Posterior vena cava (tissue), 2 donors: Measurements from ENCODE around the gene COL20A1. TPM values are rescaled to one million over a fixed set of nuclear protein-coding genes. Genes with fewer than 3 reads are reported as not detected.
"Not testable (repeated sequence)": the region's sequence is repeated elsewhere in the genome, so short reads cannot be mapped to it uniquely, and the experiment has no call there.

Experiments
- DNase-seq: peaks from one replicate; pipeline ENCODE4 v3.0.0-alpha.2; 2020; ENCODE audit warnings: low spot score
- intact Hi-C, 2 donors: fragments of 100-400 bp; cut with DNase I; formaldehyde crosslinking; loops; one replicate each; pipeline versions ENCODE4 v1.14.1 to v1.14.2; 2022 to 2023
- total RNA-seq, 2 donors: library from RNA; stranded (reverse); fragmentation: NEBNext Ultra II Directional; extraction: Animal tissue kit (Norgen Biotek cat#: 25700); gene quantifications; one replicate each; pipeline ENCODE4 v1.2.1, GENCODE V29; 2021
- donor health status: DM: yes; HTN: yes; CAD: no.
- donor health status: DM: yes; HTN: yes; CAD: no.

The COL20A1 gene
- total RNA-seq, 2 donors from 2014 or later: 0.14 TPM; not detected in 1

DNA sequence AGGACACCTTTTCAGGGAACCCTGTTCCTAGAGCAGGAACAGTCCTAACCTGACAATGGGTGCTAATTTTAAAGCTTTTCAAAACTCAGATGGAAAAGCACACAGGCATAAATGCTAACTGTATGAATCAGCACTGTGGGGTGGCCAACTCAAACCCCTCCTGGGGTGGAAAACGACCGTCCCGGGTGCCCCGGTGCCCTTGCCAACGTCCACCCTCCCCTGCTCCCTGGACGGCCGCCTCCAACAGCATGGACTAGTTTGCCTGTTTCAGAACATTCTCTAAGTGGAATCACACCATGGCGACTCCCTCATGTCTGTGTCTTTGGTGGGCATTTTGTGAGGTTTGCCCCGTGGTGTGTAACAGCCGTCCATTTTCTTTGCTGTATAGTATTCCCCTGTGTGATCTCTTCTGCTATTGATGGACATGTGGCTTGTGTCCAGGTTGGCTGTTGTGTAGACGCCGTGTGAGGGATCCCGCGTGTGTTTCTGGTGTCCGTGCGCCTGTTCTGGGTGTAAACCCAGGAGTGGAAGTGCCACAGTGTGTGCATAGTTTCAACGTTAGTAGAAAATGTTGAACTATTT lies 5.8 kb downstream of the COL20A1 start:
- intact Hi-C loops: no loop called here
- DNase-seq: no peak

DNA sequence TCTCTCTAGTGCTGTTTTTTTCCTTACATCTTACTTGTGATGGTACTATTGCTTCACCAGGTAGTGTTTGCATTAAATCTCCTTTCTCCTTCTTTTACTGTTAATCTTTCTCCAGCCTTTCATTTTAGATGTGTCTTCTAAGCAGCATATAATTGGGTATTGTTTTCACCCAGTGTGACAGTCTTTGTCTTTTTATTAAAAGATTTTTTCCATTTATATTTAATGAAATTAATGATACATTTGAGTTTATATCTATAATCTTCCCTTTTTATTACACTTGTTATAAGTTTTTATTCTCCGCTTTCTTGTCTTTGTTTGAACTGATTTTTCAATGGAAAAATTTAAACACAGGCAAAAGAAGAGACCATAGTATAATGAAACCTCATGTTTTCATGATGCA lies 8.7 kb downstream of the COL20A1 start:
- intact Hi-C loops: no loop called here
- no peak for DNase-seq

DNA sequence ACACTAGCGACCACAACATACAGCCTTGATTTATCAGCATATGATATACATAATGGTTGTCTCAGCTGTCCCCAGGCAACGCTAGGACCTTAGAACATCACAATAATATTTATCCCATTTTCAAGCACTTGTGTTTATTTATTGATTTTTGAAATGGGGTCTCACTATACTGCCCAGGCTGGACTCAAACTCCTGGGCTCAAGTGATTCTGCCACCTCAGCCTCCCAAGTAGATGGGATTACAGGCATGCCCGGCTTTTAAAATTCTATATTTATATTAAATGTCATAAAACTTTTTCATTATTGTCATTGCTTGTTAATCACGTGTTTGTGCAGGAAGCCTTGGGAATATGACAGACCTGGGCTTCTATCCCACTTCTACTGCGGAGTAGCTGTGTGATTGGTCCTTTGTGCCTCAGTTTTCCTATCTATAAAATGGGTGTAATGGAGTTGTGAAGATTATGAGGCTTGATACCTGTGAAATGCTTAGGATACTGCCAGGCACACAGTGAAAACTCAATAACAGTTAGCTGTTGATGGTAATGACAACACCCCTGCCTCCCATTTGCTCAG lies 10.2 kb downstream of the COL20A1 start:
- intact Hi-C loops: no loop called here
- no peak for DNase-seq

DNA sequence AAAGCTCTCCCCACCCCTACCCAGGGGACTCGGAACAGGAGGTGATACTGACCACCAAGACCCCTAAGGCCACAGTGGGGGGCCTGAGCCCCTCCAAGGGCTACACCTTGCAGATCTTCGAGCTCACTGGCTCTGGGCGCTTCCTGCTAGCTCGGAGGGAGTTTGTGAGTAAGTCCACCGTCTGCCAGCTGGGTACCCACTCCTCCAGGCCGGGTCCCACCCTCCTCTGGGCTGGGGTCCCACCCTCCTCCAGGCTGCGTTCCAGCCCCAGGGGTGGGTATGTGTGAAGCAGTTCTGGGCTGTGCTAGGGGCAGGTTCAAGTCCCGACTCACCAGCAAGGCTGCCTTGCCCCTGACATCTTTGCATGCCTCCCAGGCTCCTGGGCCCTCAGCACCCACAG lies 12.4 kb downstream of the COL20A1 start:
- no peak for DNase-seq
- intact Hi-C loops: loop anchor here in 1 of 2 donors (5.0 kb wide), 1 partner anchor 77 kb away; no protein-coding TSS in a partner anchor

DNA sequence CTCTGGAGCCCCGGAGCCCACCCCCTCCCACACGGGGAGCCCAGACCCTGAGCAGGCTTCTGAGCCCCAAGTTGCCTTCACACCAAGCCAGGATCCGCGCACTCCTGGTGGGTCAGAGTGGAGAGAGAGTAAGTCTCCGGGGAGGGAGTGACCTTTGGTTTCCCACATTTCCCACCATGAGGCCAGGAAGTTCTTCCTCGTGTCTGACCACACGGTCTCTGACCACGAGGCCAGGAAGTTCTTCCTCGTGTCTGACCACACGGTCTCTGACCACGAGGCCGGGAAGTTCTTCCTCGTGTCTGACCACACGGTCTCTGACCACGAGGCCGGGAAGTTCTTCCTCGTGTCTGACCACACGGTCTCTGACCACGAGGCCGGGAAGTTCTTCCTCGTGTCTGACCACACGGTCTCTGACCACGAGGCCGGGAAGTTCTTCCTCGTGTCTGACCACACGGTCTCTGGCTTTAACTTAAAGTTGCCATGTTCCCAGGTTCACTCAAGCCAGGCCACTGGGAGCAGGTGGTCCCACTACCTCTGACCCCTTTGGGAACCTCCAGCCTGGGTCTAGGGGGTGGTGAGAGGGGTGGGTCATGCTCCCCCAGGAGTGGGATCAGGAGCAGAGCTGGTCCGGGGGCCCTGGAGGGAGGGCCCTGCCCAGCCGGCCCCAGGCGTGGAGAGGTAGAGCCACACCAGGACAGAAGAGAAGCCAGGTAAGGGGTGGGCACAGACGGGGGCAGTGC lies 13.1 kb downstream of the COL20A1 start:
- intact Hi-C loops: loop anchor here in 1 of 2 donors (5.0 kb wide), 1 partner anchor 76 kb away; no protein-coding TSS in a partner anchor
- DNase-seq: not testable (repeated sequence)

DNA sequence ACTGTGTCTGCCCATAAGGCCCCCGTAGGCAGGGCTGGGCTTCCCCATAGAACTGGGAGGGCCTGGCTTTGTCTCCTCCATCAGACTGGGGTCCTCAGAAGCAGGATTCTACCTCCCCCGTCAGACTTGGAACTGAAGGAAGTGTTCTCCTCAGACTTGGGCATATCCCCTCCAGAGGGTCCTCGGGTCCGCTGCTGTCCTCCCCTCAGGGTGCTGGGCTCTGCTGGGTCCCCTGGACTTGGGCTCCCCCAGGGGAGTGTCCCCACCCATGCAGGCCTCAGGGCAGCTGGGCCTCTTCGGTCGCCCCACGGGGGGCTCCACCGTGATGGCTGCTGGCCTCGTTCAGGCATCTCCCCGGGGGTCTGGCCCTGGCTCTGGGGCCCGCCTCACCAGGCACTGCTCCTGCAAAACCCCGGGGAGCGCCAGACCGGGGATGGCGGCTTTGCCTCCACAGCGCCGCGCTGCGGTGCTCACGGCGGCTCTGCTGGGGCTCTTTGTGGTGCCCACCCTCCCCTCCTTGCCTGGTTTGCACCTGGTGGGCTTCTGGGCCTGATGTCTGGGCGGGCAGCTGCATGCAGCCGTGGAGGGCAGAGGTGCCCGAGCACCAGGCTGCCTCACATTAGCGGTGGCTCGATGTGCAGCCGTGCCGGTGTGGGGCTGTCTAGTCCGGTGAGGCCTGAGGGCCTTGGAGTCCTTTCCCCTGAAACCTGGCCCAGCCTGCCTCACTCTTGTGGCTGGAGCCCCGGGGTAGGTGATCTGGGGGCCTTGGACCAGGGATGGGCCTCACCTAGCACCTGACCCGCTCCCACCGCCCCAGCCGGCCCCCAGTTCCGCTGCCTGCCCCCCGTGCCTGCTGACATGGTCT lies 13.9 kb downstream of the COL20A1 start:
- no peak for DNase-seq
- intact Hi-C loops: loop anchor here in 1 of 2 donors (5.0 kb wide), 1 partner anchor 75 kb away; no protein-coding TSS in a partner anchor

DNA sequence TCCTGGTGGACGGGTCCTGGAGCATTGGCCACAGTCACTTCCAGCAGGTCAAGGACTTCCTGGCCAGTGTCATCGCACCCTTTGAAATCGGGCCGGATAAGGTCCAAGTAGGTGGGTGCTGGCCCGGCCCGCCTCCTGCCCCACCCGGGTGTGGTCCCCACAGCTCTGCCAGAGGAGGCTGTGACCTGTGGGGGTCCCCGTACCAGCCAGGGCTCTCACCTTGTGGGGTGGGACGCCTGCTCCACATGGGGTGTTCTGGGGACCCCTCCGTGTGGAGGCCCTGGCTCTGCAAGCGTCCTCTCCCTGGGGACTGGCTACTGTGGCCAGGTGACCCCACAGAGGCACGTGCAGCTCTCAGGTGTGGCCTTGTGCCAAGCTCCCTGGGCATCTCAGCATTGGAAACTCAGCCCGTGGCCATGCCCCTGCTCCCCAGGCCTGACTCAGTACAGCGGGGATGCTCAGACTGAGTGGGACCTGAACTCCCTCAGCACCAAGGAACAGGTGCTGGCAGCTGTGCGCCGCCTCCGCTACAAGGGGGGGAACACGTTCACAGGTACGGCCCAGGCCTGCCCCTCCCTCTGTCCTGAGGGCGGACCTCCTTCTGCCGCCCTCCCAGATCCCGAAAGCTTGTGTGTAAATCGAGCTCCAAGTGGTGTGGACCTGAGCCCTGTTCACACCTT lies 14.7 kb downstream of the COL20A1 start:
- no peak for DNase-seq
- intact Hi-C loops: loop anchor here (2.0 to 5.0 kb wide), 2 partner anchors 73 to 75 kb away; no protein-coding TSS in a partner anchor

DNA sequence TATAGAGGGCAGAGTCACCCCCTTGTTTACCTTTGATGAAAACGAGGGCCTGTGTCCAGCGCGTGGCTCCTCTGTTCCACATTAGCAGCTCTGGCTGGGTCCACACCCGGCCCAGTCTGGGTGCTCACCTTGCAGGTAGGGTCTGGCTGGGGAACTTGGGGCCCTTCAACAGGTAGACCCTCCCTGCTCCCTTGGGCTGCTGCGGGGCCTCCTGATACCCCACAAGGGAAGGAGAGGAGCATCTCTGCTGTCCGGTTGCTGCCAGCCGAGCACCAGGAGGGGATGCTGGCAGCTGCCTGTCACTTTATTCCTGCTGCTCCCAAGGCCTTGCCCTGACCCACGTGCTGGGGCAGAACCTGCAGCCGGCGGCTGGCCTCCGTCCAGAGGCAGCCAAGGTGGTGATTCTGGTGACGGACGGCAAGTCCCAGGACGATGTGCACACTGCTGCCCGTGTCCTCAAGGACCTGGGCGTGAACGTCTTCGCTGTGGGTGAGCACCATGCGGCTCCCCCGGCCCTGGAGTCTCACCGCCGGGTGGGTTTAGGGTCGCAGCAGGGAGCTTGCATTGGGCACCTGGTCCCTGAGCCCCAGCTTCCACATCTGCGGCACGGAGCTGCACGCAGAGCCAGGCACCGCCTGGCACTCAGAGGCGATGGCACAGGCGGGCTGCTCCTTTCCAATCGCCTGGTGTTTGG lies 15.4 kb downstream of the COL20A1 start:
- DNase-seq: no peak
- intact Hi-C loops: loop anchor here (2.0 to 5.0 kb wide), 2 partner anchors 72 to 74 kb away; no protein-coding TSS in a partner anchor

DNA sequence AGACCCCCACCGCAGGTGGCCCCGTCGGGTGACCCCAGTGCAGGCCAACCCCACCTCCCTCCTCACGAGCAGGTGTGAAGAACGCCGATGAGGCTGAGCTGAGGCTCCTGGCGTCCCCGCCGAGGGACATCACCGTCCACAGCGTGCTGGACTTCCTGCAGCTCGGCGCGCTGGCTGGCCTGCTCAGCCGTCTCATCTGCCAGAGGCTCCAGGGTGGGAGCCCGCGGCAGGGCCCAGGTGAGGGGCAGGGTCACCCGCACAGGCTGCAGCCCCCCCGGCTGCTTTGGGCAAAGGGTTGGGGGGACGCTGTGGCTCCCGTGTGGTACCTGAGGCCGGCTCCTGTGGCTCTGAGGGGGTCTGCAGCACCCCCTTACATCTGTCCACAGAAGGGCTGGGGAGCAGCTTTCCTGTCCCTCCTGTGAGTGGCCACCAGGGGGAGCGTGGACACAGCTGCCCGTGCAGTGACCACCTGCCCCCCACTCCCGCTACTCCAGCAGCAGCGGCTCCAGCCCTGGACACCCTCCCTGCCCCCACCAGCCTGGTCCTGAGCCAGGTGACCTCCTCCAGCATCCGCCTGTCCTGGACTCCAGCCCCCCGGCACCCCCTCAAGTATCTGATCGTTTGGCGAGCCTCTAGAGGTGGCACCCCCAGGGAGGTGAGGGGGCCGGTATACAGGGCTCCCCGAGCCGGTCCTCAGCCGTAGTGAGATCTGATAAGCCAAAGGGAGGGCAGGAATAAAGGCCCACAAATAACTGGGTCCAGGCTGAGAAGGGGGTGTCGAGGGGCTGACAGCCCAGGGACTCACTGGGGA lies 16.5 kb downstream of the COL20A1 start:
- intact Hi-C loops: loop anchor here (2.0 to 5.0 kb wide), 2 partner anchors 71 to 73 kb away; no protein-coding TSS in a partner anchor
- DNase-seq: no peak

DNA sequence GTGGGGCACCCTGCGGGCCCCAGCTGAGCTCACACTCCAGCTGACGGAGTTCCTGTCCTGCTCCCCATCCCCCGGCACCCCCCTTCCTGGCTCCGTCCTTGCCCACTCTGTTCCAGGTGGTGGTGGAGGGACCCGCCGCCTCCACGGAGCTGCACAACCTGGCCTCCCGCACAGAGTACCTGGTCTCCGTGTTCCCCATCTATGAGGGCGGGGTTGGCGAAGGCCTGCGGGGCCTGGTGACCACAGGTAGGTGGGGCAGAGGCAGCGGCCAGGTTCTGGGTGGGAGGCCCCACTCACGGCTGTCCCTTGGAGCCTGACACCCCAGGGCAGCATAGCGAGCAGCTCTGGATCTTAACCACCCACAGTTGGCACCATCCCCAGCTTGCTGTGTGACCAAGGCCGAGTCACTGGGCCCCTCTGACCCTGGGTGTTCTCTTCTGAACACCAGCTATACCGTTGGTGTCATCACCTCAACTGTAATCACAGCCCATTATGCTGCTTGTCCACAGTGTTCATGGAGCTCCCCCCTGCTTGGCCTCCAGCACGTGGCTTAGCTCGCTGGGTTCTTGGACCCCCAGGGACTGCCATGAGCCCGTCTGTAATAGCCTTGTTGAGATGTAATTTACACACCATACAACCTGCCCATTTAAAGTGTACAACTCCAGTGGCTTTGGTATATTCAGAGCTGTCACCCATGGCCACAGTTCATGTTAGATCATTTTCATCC lies 17.4 kb downstream of the COL20A1 start:
- no peak for DNase-seq
- intact Hi-C loops: no loop called here

DNA sequence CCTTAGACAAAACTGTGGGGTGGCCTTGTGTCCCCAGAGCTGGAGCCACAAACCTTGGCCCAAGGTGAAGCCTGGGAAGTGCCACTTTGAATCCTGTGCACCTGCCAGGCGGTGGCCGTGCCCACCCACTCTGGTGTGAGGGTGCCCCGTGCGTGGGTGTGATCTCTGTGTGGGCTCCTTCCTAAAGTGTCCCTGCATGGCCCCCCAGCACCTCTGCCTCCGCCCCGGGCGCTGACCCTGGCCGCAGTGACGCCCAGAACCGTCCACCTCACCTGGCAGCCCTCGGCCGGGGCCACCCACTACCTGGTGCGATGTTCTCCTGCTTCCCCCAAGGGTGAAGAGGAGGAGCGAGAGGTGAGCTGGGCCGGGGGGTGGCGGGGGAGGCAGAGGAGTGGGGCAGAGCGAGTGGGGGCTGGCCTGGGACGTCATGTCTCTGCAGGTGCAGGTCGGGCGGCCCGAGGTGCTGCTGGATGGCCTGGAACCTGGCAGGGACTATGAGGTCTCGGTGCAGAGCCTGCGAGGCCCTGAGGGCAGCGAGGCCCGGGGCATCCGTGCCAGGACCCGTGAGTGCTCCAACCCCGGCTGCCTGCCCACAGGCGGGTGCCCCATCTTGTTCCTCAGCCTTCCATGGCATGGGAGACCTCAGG lies 18.3 kb downstream of the COL20A1 start:
- intact Hi-C loops: no loop called here
- no peak for DNase-seq

DNA sequence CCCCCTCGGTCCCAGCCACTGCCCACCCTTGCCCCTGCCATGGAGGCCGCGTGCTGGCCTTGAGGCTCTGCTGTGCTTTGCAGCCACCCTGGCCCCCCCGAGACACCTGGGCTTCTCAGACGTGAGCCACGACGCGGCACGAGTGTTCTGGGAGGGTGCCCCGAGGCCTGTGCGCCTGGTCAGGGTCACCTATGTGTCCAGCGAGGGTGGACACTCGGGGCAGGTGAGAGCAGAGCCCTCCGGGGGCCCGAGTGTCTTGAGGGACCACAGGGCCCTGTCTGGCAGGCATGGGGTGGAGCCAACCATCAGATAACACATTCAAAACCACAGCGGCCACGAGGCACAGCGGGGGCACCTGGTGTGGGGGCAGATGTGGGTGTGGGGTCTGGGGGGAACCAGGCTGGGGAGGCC lies 18.9 kb downstream of the COL20A1 start:
- DNase-seq: no peak
- intact Hi-C loops: no loop called here

DNA sequence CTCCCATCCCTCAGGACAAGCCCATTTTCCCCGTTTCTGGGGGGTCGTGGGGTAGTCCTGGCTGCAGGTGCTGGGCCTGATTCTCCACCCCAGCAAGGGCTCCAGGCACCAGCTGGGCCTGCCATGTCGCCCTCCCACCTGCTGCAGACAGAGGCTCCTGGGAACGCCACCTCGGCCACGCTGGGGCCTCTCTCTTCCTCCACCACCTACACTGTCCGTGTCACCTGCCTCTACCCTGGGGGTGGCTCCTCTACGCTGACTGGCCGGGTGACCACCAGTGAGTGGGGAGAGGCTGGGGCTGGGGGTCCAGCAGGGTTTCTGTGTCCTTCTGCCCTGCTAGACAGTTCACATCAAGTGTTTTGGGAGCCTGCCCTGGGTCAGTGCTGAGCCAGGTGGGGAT lies 19.3 kb downstream of the COL20A1 start:
- intact Hi-C loops: no loop called here
- no peak for DNase-seq

DNA sequence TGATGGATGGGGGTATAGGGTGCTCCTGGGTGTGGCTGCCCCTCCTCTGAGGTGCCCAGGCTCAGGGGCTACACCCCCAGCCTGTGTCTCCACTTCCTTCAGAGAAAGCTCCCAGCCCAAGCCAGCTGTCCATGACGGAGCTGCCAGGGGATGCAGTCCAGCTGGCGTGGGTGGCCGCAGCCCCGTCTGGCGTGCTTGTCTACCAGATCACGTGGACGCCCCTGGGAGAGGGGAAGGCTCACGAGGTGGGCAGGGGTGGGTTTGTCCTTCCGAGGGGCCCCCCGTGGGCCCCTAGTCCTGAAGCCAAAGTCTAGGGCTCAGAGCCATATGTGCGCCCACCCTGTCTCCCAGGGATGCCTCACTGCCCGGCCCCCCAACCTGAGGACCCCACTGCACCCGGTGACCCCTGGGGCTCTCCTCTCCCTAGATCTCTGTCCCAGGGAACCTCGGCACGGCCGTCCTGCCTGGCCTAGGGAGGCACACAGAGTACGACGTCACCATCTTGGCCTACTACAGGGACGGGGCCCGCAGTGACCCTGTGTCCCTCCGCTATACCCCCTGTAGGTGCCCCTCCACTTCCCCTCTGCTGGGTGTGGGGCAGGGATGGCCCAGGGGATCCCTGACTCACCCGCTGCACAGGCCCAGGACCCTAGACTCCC lies 19.8 kb downstream of the COL20A1 start:
- intact Hi-C loops: no loop called here
- no peak for DNase-seq

DNA sequence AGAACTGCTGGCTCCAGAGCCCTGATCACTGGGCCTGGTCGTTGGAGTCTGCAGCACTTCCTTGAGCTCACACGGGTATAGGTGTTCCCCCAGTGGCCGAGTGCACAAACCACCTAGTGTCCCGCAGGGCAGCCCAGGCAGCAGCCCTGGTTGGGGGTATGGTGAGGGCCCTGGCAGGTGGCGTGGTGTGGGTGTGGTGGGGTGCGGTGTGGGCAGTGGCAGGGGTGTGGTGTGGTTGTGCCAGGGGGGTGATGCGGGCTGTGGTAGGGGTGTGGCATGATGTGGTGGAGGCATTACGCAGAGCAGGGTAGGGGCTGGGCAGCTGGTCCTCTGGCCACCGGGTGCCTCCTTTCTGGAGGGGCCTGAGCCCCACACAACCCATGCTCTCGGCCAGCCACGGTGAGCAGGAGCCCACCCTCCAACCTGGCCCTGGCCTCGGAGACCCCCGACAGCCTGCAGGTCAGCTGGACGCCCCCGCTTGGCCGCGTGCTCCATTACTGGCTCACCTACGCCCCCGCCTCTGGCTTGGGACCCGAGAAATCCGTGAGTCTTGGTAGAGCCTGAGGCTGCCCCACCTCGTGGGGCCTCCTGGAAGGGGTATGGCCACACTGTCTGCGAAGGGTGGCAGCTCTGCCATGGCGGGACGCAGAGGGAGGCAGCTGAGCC lies 20.5 kb downstream of the COL20A1 start:
- intact Hi-C loops: loop anchor here in 1 of 2 donors (1.0 kb wide), 1 partner anchor 189 kb away; no protein-coding TSS in a partner anchor
- DNase-seq: no peak
